ENCODE measurements around the gene MOCS3. TPM values are rescaled to one million over a fixed set of nuclear protein-coding genes. Genes with fewer than 3 reads are reported as not detected.

MOCS3 gene
- total RNA-seq, 1 experiment from 2014 or later, result 10.1 TPM

- no peak for DNase-seq (ENCODE audit: low read depth)
These were observed 51.4 kb downstream of the MOCS3 start for GRCh38 chr20:51010043-51010365.

DNA sequence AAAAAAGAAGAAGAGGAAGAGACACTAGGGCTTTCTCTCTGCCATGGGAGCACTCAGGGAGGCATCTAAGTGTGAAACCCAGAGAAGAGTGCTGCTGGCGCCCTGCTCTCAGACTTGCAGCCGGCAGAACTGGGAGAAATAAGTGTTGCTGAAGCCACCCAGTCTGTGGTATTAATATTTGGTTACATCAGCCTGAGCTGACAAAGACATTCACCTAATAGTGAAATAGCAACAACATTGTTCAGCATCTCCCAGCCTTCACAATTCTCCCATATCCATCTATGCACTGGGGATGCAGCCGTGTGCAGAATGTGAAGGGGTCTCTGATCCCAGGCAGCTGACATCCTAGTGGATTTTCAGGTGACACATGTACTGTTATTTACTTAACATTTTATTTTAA, 52.3 kb downstream of the MOCS3 start:
- DNase-seq (ENCODE audit: low read depth), result no peak

GRCh38 chr20:51011479-51011878, 52.9 kb downstream of the MOCS3 start:
- no peak for DNase-seq (ENCODE audit: low read depth)

DNA sequence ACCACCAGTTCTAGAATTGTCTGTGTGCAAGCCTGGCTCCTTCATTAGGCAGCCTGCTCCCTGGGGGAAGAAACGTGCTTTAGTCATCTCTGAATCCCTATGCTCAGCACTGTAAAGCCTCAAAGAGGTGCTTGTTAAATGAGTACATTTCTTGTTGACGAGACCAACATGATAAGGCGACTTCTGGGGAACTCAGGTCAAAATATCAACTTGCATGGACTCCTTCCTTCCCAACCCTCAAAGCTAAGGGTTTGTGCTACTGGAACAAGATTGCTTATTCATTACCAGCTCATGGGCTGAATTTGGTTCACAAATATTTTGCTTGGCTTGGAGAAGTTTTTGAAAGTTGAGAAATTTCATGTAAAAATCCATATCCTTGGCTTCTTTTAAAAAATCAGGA, 53.7 kb downstream of the MOCS3 start:
- no peak for DNase-seq (ENCODE audit: low read depth)

Other genes with a start within 250 kb of the MOCS3 start
- gene PARD6B, start 227.2 kb upstream of the MOCS3 start, total RNA-seq (2014; rRNA removed; shearing (Covaris generic)), result 5.5 and 6.2 TPM in 2 replicates
- gene BCAS4, start 163.8 kb upstream of the MOCS3 start, total RNA-seq (2014; rRNA removed; shearing (Covaris generic)), result 5.9 and 11.6 TPM in 2 replicates
- 36.3 and 43.1 TPM in 2 replicates for gene ADNP, start 27.4 kb upstream of the MOCS3 start, total RNA-seq (2014; rRNA removed; shearing (Covaris generic))
- gene DPM1, start 286 bp upstream of the MOCS3 start, total RNA-seq (2014; rRNA removed; shearing (Covaris generic)), result 188 and 215 TPM in 2 replicates
- gene KCNG1, start 64.3 kb downstream of the MOCS3 start, total RNA-seq (2014; rRNA removed; shearing (Covaris generic)), result 7.7 and 17.9 TPM in 2 replicates

Data from RPMI7951 (cell line).